Activated naive CD4-positive, alpha-beta T cell treated with anti-CD3 and anti-CD28 coated beads, Interleukin-2, amount 50 U/mL, for 24 hours (primary cell): Measurements from ENCODE around the gene MAP3K5.
"Not testable (repeated sequence)": the region's sequence is repeated elsewhere in the genome, so short reads cannot be mapped to it uniquely, and the experiment has no call there.

Source experiments
- H3K27ac Mint-ChIP-seq: one replicate; pipeline ENCODE4 v1.8.0; 2021; ENCODE audit warnings: mild to moderate bottlenecking, mixed read lengths
- H3K27me3 Mint-ChIP-seq: one replicate; pipeline ENCODE4 v1.8.0; 2021; ENCODE audit warnings: mixed read lengths
- H3K36me3 Mint-ChIP-seq: one replicate; pipeline ENCODE4 v1.8.0; 2021; ENCODE audit warnings: mixed read lengths
- H3K4me1 Mint-ChIP-seq: one replicate; pipeline ENCODE4 v1.8.0; 2021; ENCODE audit warnings: mixed read lengths
- H3K4me3 Mint-ChIP-seq: one replicate; pipeline ENCODE4 v1.8.0; 2021; ENCODE audit warnings: mild to moderate bottlenecking, mixed read lengths
- H3K9me3 Mint-ChIP-seq: one replicate; pipeline ENCODE4 v1.8.0; 2021; ENCODE audit warnings: mixed read lengths

MAP3K5 gene

DNA sequence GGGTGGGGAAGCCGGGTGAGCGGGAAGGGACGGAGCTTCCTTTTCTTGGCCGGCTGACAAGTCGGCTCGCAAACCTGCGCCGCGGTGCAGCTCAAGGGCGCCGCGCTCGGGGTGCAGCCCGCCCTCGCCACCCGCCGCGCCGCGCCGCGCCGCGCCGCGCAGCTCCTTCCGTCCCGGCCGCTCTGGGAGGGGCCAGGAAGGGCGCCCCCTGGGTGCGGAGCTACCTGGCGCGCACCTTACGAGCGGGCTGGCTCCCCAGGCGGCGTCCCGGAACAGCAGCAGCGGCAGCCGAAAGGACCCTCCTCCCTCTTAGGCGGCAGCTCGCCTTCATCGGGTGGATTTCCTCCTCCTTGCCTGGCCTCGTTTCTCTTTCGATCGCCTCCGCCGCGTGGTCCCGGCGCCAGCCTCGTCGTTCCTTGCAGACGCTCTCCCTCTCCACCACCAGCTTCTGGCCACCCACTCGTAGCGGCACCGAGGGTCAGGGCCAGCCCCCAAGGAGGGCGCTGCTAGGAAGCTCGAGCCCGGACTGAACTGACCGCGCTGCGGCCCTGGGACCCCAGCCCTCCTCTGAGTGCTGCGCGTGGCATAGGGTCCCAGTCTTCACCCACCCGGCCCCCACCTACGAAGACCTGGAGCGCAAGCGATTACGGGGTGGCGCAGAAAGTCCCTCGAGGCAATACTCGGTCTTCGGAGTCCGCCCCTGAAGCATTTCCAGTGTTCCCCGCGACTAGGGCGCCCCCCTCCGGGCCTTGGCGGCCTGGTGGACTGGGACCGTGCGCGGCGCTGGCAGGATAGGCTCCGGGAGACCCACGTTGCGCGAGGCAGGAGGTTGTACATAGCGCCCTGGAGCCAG is at the start of gene MAP3K5:
Gene MAP3K5 (minus strand): TSS at position 68 of the 853 bp plus-strand sequence. CDS start 320 bp downstream, outside the sequence.
- Mint-ChIP-seq H3K9me3 (no peaks in the 10 kb centered on the region), H3K36me3 (no peaks in the 10 kb centered on the region), H3K4me1 (peaks cover 41% of the 10 kb centered on the region), H3K27me3 (no peaks in the 10 kb centered on the region), H3K4me3 (peak within 1 kb of the TSS; percentile 98), H3K27ac (peak within 1 kb of the TSS; percentile 97)

GRCh38 chr6:136840276-136841001 is 48.2 kb upstream of the MAP3K5 start:
- no peaks in the 10 kb centered on the region for H3K27me3 Mint-ChIP-seq
- H3K36me3 Mint-ChIP-seq, result peaks cover 16% of the 10 kb centered on the region
- no peak overlapping the region for H3K27ac Mint-ChIP-seq
- H3K4me1 Mint-ChIP-seq, result peaks cover 6% of the 10 kb centered on the region
- H3K4me3 Mint-ChIP-seq, result no peak overlapping the region
- H3K9me3 Mint-ChIP-seq, result no peaks in the 10 kb centered on the region

DNA sequence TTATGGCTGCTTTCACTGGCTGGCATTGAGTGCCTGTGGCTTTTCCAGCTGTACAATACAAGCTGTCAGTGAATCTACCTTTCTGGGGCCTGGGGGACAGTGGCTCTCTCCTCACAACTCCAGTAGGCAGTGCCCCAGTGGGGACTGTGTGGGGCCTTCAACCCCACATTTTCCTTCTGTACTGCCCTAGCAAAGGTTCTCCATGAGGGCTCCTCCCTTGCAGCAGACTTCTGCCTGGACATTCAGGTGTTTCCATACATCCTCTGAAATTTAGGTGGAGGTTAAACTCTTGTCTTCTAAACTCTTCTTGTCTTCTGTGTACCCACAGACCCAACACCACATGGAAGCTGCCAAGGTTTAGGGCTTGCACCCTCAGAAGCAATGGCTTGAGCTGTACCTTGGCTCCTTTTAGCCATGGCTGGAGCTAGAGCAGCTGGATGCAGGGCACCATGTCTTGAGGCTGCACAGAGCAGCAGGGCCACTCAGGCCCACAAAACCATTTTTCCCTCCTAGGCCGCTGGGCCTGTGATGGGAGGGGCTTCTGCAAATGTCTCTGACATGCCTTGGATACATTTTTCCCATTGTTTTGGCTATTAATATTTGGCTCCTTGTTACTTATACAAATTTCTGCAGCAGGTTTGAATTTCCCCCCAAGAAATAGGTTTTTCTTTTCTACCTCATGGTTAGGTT is 39.7 kb upstream of the MAP3K5 start:
- Mint-ChIP-seq H3K9me3 (peaks cover 10% of the 10 kb centered on the region), H3K27me3 (no peaks in the 10 kb centered on the region), H3K4me1 (peaks cover 5% of the 10 kb centered on the region), H3K36me3 (peaks cover 34% of the 10 kb centered on the region), H3K27ac (no peak overlapping the region), H3K4me3 (no peak overlapping the region)

DNA sequence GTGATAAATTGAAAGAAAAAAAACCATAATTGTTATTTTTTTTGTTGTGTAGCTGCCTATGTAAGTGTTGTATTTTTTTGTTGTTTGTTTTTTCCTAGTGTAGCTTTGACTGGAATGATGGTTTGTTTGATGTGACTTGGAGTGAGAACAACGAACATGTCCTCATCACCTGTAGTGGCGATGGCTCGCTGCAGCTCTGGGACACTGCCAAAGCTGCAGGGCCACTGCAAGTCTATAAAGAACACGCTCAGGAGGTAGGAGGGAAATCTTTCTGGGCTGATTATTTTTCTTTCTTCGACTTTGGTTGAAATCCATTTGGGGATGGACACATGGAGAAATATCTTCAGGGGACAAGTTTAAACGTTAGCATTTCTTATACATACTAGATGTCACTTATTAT is 33.9 kb upstream of the MAP3K5 start:
- peaks cover 30% of the 10 kb centered on the region for H3K4me1 Mint-ChIP-seq
- no peak overlapping the region for H3K27ac Mint-ChIP-seq
- peaks cover 3% of the 10 kb centered on the region for H3K9me3 Mint-ChIP-seq
- H3K27me3 Mint-ChIP-seq, result no peaks in the 10 kb centered on the region
- H3K4me3 Mint-ChIP-seq, result no peak overlapping the region
- peaks cover 22% of the 10 kb centered on the region for H3K36me3 Mint-ChIP-seq

DNA sequence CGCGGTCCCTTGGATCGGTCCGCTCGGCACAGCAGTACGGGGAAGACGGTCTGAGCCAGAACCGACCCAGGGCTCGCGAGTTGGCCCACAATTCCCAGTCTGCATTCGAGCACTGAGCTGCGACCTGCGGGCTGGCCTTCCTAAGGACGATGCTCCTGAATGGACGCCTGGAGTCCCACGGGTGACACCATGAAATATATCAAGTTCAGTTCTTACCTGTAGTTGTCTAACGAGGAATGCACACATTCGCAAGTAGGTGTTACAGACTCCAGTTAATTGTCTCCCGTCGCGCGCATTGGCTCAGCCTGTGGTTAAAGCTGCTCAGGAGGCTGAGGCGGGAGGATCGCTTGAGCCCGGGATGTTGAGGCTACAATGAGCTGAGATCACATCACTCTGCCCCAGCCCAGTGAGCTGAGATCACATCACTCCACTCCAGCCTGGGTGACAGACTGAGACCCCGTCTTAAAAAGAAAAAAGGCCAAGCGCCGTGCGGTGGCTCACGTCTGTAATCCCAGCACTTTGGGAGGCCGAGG is 30.9 kb upstream of the MAP3K5 start:
- Mint-ChIP-seq H3K4me3 (peak overlapping the region; percentile 88), H3K4me1 (peaks cover 30% of the 10 kb centered on the region)

GRCh38 chr6:136822376-136823127 is 30.3 kb upstream of the MAP3K5 start, which contains the start of gene PEX7:
TSS of gene PEX7 (plus strand) at chr6:136822592. CDS start at chr6:136822666, 74 bp downstream.
- Mint-ChIP-seq H3K4me3 (peak within 1 kb of the TSS; percentile 98), H3K27me3 (no peaks in the 10 kb centered on the region), H3K4me1 (peaks cover 30% of the 10 kb centered on the region), H3K36me3 (peaks cover 11% of the 10 kb centered on the region), H3K9me3 (no peaks in the 10 kb centered on the region), H3K27ac (peak within 1 kb of the TSS; percentile 94)

More for the DNA sequence above, 30.9 kb upstream of the MAP3K5 start:
- peak overlapping the region; percentile 89 for H3K27ac Mint-ChIP-seq
- peaks cover 11% of the 10 kb centered on the region for H3K36me3 Mint-ChIP-seq
- no peaks in the 10 kb centered on the region for H3K27me3 Mint-ChIP-seq
- H3K9me3 Mint-ChIP-seq, result no peaks in the 10 kb centered on the region

DNA sequence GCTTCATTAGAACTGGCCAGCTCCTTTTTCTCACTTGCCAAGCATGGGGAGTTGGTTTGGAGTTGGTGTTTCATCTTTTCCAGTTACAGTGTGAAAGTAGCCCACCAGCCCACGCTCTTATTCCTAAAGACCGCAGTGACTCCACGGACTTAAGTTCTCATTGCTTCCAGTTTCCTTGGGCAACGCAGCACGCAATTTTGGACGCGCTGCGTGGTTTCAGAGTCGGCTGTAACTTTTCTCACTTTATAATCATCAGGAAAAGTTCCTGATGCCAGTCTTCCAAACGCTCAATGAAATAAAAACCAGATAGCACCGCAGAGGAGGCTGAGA is 29.7 kb upstream of the MAP3K5 start:
- H3K9me3 Mint-ChIP-seq, result no peaks in the 10 kb centered on the region
- H3K27me3 Mint-ChIP-seq, result no peaks in the 10 kb centered on the region
- H3K36me3 Mint-ChIP-seq, result peaks cover 11% of the 10 kb centered on the region
- peak overlapping the region; percentile 94 for H3K27ac Mint-ChIP-seq
- peak overlapping the region; percentile 98 for H3K4me3 Mint-ChIP-seq
- H3K4me1 Mint-ChIP-seq, result peaks cover 29% of the 10 kb centered on the region

DNA sequence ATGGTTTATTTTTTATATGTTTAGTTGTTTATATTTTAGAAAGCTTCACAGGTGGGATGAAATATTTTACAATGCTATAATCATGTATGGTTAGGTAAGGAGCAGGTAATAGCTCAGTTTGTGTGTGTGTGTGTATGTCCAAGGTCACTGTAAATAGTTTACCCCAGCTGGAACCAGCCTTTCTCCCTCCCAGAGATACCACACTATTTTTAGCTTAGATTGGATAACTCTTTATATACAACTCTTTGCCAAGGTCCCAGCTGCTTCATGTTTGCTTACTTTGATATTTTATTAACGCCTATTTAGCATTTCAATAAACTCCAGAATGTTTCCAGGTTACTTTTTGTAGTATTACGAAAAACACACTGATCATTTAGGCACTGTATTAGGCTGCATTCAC is 28.3 kb upstream of the MAP3K5 start:
- Mint-ChIP-seq H3K9me3 (no peaks in the 10 kb centered on the region), H3K4me3 (no peak overlapping the region), H3K36me3 (no peaks in the 10 kb centered on the region), H3K27me3 (peaks cover 2% of the 10 kb centered on the region), H3K27ac (no peak overlapping the region), H3K4me1 (peaks cover 19% of the 10 kb centered on the region)

DNA sequence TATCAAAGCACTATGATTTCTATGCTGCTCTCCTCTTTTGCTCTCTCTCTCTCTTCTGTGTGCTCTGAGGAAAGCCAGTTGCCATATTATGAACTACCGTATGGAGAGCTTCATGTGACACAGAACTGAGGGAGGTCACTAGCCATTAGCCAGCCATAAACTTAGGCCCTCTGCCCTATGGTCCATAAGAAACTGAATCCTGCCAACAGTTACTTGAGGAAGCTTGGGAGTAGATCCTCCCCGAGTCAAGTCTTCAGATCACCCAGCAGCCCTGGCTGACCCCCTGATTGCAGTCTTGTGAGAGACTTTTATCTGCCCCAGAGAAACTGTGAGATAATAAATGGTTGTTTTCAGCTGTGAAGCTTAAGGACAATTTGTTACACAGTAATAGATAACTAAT is 24.4 kb upstream of the MAP3K5 start:
- Mint-ChIP-seq H3K36me3 (no peaks in the 10 kb centered on the region), H3K9me3 (no peaks in the 10 kb centered on the region), H3K27ac (peak overlapping the region; percentile 53), H3K27me3 (peaks cover 2% of the 10 kb centered on the region), H3K4me3 (no peak overlapping the region), H3K4me1 (peaks cover 5% of the 10 kb centered on the region)

- not testable (repeated sequence) for H3K36me3 Mint-ChIP-seq, H3K27me3 Mint-ChIP-seq, H3K9me3 Mint-ChIP-seq, H3K4me1 Mint-ChIP-seq, H3K27ac Mint-ChIP-seq, H3K4me3 Mint-ChIP-seq
Observed at GRCh38 chr6:136815608-136816007, 23.3 kb upstream of the MAP3K5 start.

DNA sequence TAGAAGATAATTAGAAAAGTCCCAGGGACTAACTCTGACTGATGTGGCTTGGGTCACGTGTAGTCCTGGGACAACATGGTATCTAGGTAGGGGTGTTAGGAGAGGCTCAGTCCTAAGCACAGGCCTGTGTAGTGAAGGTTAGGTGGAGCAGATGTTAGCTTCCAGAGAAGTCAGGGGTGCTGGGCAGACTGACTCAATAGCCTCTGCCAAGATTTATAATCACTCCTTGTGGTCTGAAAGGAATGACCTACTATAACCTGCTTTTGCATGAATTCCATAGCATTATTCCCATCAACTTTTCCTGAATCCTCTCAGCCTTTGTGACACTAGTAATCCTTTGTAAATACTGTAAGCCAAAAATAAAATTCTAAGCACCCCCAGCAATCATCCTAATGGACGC is 19.9 kb upstream of the MAP3K5 start:
- no peaks in the 10 kb centered on the region for H3K36me3 Mint-ChIP-seq
- H3K27ac Mint-ChIP-seq, result no peak overlapping the region
- H3K4me1 Mint-ChIP-seq, result peaks cover 7% of the 10 kb centered on the region
- no peak overlapping the region for H3K4me3 Mint-ChIP-seq
- peaks cover 2% of the 10 kb centered on the region for H3K27me3 Mint-ChIP-seq
- H3K9me3 Mint-ChIP-seq, result no peaks in the 10 kb centered on the region

- Mint-ChIP-seq H3K36me3 (no peaks in the 10 kb centered on the region), H3K4me1 (peaks cover 7% of the 10 kb centered on the region), H3K27me3 (no peaks in the 10 kb centered on the region), H3K27ac (no peak overlapping the region), H3K4me3 (no peak overlapping the region), H3K9me3 (no peaks in the 10 kb centered on the region)
Observed at GRCh38 chr6:136811272-136811671, 19.0 kb upstream of the MAP3K5 start.

- Mint-ChIP-seq H3K36me3 (no peaks in the 10 kb centered on the region), H3K27me3 (no peaks in the 10 kb centered on the region), H3K4me1 (peaks cover 7% of the 10 kb centered on the region), H3K27ac (no peak overlapping the region), H3K9me3 (no peaks in the 10 kb centered on the region), H3K4me3 (no peak overlapping the region)
Observed at GRCh38 chr6:136809091-136809860, 17.0 kb upstream of the MAP3K5 start.

- H3K4me1 Mint-ChIP-seq, result no peaks in the 10 kb centered on the region
- no peak overlapping the region for H3K27ac Mint-ChIP-seq
- no peaks in the 10 kb centered on the region for H3K9me3 Mint-ChIP-seq
- no peaks in the 10 kb centered on the region for H3K36me3 Mint-ChIP-seq
- H3K4me3 Mint-ChIP-seq, result no peak overlapping the region
- H3K27me3 Mint-ChIP-seq, result no peaks in the 10 kb centered on the region
Observed at GRCh38 chr6:136803608-136804007, 11.3 kb upstream of the MAP3K5 start.
